ENCODE data around the gene RCOR2.

Gene RCOR2

DNA sequence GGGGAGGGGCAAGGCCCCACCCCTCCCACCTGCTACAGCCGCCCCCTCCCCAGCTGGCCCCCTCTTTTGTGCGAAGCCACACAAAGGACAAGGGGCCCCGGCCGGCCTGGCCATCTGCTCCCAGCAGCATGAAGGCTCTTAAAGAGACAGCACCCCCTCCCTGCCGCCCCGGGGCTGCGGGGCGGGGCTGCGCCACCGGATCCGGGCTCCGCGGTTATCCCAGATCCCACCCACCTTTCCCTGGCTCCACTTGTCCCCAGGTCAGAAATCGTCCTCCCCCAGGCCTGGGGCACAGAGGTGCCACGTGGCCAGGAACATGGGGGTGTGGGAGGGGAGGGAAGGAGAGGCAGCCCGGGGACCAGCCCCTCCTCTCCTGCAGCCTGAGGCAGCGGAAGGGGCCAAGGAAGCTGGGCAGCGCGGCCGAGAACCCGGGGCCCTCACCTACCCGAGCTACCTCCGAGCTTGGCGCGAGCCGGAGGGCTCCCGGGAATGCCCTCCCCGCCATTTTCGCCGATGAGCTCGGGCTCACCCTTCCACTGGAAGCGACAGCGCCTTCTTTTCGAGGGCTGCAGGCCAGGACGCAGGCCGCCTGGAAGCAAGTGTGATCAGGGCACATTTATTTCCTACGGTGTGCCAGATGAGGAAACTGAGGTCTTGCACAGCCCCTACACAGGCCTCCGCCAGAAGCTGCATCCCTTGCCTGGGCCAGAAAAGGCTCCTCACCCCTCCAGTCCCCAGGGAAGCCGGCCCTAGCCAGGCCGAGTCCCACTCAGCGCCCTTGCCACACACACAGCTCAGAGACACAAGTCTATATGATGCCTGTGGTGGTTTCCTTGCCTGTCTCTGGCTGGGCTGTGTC lies 2.5 kb upstream of the RCOR2 start:
- TF ChIP-seq, protein P1, sequence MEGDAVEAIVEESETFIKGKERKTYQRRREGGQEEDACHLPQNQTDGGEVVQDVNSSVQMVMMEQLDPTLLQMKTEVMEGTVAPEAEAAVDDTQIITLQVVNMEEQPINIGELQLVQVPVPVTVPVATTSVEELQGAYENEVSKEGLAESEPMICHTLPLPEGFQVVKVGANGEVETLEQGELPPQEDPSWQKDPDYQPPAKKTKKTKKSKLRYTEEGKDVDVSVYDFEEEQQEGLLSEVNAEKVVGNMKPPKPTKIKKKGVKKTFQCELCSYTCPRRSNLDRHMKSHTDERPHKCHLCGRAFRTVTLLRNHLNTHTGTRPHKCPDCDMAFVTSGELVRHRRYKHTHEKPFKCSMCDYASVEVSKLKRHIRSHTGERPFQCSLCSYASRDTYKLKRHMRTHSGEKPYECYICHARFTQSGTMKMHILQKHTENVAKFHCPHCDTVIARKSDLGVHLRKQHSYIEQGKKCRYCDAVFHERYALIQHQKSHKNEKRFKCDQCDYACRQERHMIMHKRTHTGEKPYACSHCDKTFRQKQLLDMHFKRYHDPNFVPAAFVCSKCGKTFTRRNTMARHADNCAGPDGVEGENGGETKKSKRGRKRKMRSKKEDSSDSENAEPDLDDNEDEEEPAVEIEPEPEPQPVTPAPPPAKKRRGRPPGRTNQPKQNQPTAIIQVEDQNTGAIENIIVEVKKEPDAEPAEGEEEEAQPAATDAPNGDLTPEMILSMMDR (IDR thresholded peaks at IDR 0.05; ENCODE audit: poor library complexity, severe bottlenecking), result no peak
- H3K27ac ChIP-seq (ENCODE audit: poor library complexity, severe bottlenecking), result no peak overlapping the region
- H3K36me3 ChIP-seq (ENCODE audit: low read depth), result no peaks in the 10 kb centered on the region
- no peaks in the 10 kb centered on the region for H3K9me3 ChIP-seq (ENCODE audit: severe bottlenecking)
- no peak for DNase-seq (ENCODE audit: low spot score)
- ATAC-seq (ENCODE audit: low read depth), result no peak
- no peaks in the 10 kb centered on the region for H3K4me1 ChIP-seq (ENCODE audit: insufficient read depth, poor library complexity, severe bottlenecking)
- peaks cover 4% of the 10 kb centered on the region for H3K27me3 ChIP-seq (ENCODE audit: insufficient read depth, poor library complexity, severe bottlenecking)
- H3K4me3 ChIP-seq (ENCODE audit: severe bottlenecking), result no peak overlapping the region

GRCh38 chr11:63918507-63919191 lies 1.7 kb upstream of the RCOR2 start:
- Histone ChIP-seq H3K27me3 (ENCODE audit: insufficient read depth, poor library complexity, severe bottlenecking) (peaks cover 4% of the 10 kb centered on the region), H3K4me3 (ENCODE audit: severe bottlenecking) (no peak overlapping the region), H3K9me3 (ENCODE audit: severe bottlenecking) (no peaks in the 10 kb centered on the region), H3K4me1 (ENCODE audit: insufficient read depth, poor library complexity, severe bottlenecking) (no peaks in the 10 kb centered on the region), H3K27ac (ENCODE audit: poor library complexity, severe bottlenecking) (no peak overlapping the region), H3K36me3 (ENCODE audit: low read depth) (no peaks in the 10 kb centered on the region)
- ATAC-seq (ENCODE audit: low read depth), result no peak
- TF ChIP-seq, protein P1 (IDR thresholded peaks at IDR 0.05; ENCODE audit: poor library complexity, severe bottlenecking), result no peak
- no peak for DNase-seq (ENCODE audit: low spot score)

DNA sequence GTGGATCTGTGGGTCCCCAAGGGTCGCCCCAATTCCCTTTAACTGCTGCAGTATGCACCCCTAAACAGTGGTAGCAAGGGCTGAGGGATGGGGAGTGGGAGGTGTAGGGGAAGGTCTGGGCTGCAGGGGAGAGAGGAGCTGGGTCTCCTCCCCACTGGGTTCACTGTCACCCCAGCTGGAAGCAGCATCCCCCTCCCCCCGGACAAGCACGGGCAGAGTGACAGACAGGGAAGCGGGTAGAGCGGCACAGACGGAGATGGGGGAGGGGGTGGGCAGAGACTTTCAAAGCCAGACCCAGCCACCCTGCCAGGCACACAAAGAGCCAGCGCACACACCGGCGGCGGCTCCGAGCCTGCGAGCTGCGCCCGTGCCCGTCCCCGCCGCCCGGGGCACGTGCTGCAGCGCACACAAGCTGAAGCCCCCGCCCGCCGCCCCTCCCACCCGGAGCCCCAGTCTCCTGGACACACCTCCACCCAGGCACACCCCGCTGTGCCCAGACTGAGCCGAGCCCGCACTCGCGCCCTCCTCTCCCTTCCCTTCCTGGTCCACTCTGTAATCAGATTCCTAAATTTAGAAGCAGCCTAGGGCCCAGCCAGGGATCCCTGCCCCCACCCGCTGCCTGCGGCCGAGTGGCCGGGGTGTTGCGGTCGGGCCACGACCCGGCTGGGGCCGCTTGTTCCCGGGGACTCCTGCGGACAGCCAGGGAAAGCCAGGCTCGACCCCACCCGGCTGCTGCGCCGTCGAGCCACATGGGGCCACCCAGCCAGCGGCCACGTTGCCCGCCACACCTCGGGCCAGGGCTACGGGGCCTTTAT lies 935 bp upstream of the RCOR2 start:
- no peaks in the 10 kb centered on the region for H3K9me3 ChIP-seq (ENCODE audit: severe bottlenecking)
- peak overlapping the region; percentile 39 for H3K4me3 ChIP-seq (ENCODE audit: severe bottlenecking)
- DNase-seq (ENCODE audit: low spot score), result no peak
- no peak overlapping the region for H3K27ac ChIP-seq (ENCODE audit: poor library complexity, severe bottlenecking)
- no peaks in the 10 kb centered on the region for H3K36me3 ChIP-seq (ENCODE audit: low read depth)
- TF ChIP-seq, protein P1 (IDR thresholded peaks at IDR 0.05; ENCODE audit: poor library complexity, severe bottlenecking), result no peak
- H3K27me3 ChIP-seq (ENCODE audit: insufficient read depth, poor library complexity, severe bottlenecking), result peaks cover 4% of the 10 kb centered on the region
- no peak for ATAC-seq (ENCODE audit: low read depth)
- no peaks in the 10 kb centered on the region for H3K4me1 ChIP-seq (ENCODE audit: insufficient read depth, poor library complexity, severe bottlenecking)

- no peaks in the 10 kb centered on the region for H3K9me3 ChIP-seq (ENCODE audit: severe bottlenecking)
- H3K4me3 ChIP-seq (ENCODE audit: severe bottlenecking), result peak overlapping the region; percentile 39
- peaks cover 4% of the 10 kb centered on the region for H3K27me3 ChIP-seq (ENCODE audit: insufficient read depth, poor library complexity, severe bottlenecking)
- no peak overlapping the region for H3K27ac ChIP-seq (ENCODE audit: poor library complexity, severe bottlenecking)
- DNase-seq (ENCODE audit: low spot score), result no peak
- no peaks in the 10 kb centered on the region for H3K36me3 ChIP-seq (ENCODE audit: low read depth)
- peak; percentile 2; the same call in 1 of the 3 replicates for ATAC-seq (ENCODE audit: low read depth)
- TF ChIP-seq, protein P1 (IDR thresholded peaks at IDR 0.05; ENCODE audit: poor library complexity, severe bottlenecking), result peak; percentile 29
- no peaks in the 10 kb centered on the region for H3K4me1 ChIP-seq (ENCODE audit: insufficient read depth, poor library complexity, severe bottlenecking)
Observed at GRCh38 chr11:63915961-63916836, 765 bp downstream of the RCOR2 start.
